K562 (cell line): ENCODE results near the gene TAL1. TPM values are rescaled to one million over a fixed set of nuclear protein-coding genes. Genes with fewer than 3 reads are reported as not detected.

Experiments used
- ARID1B ChIP-seq: fragments of 450-650 bp; IDR thresholded peaks from 2 replicates; pipeline ENCODE4 v1.6.1; 2016; ENCODE audit warnings: antibody characterized with exemption, mild to moderate bottlenecking, inconsistent platforms
- BRF2 ChIP-seq: IDR thresholded peaks from 3 replicates; pipeline ENCODE4 v1.6.1; 2011; ENCODE audit warnings: borderline replicate concordance, mild to moderate bottlenecking; ENCODE audit not compliant: insufficient read length, insufficient read depth
- FOXP4 ChIP-seq: sonication (generic); formaldehyde crosslinking; IDR thresholded peaks from 2 replicates; pipeline ENCODE4 v1.8.0; 2022; ENCODE audit warnings: mild to moderate bottlenecking, missing genetic modification reagents, borderline replicate concordance
- HDAC2 ChIP-seq: fragments of 450-650 bp; IDR thresholded peaks from 2 replicates; pipeline ENCODE4 v1.6.1; 2016; ENCODE audit warnings: mild to moderate bottlenecking
- HMG20B ChIP-seq: fragments of 250-450 bp; sonication (Bioruptor Pico); IDR thresholded peaks from 2 replicates; pipeline ENCODE4 v1.5.0; 2021; ENCODE audit warnings: mild to moderate bottlenecking
- MXI1 ChIP-seq: IDR thresholded peaks from 2 replicates; pipeline ENCODE4 v1.6.1; 2011; ENCODE audit warnings: low read depth, mild to moderate bottlenecking, improper control_type of control experiment, low read length
- SMARCA4 ChIP-seq: fragments of 450-650 bp; IDR thresholded peaks from 2 replicates; pipeline ENCODE4 v1.6.1; 2016
- SMARCB1 ChIP-seq: IDR thresholded peaks from 2 replicates; pipeline ENCODE4 v1.6.1; 2011; ENCODE audit warnings: improper control_type of control experiment, low read depth; ENCODE audit not compliant: insufficient read length
- TAF9B ChIP-seq: fragments of 450-650 bp; IDR thresholded peaks from 2 replicates; pipeline ENCODE4 v1.6.1; 2018; ENCODE audit warnings: mild to moderate bottlenecking; ENCODE audit not compliant: partially characterized antibody
- TSC22D4 ChIP-seq: fragments of 450-650 bp; IDR thresholded peaks from 2 replicates; pipeline ENCODE4 v1.6.1; 2016; ENCODE audit warnings: missing genetic modification characterization, missing biosample characterization, control low read depth
- ZBTB40 ChIP-seq, 2 experiments: fragments of 450-650 bp in 1 of 2; sonication (generic) in 1 of 2; formaldehyde crosslinking in 1 of 2; IDR thresholded peaks; 2 replicates each; pipeline versions ENCODE4 v1.7.1 to v1.9.0; 2016 to 2022; ENCODE audit warnings: inconsistent platforms in 1 of 2, mild to moderate bottlenecking in 1 of 2, missing genetic modification reagents in 1 of 2
- ZNF212 ChIP-seq: fragments of 450-650 bp; formaldehyde crosslinking; IDR thresholded peaks from 2 replicates; pipeline ENCODE4 v1.4.0; 2020; ENCODE audit warnings: mild to moderate bottlenecking
- ZNF696 ChIP-seq: fragments of 250-450 bp; sonication (Bioruptor Pico); conservative IDR thresholded peaks from 2 replicates; pipeline ENCODE4 v1.4.0; 2020; ENCODE audit warnings: mild to moderate bottlenecking, moderate library complexity
- ZSCAN32 ChIP-seq: fragments of 450-650 bp; formaldehyde crosslinking; IDR thresholded peaks from 2 replicates; pipeline ENCODE4 v1.4.0; 2020; ENCODE audit warnings: mild to moderate bottlenecking, moderate library complexity
- polyA plus RNA-seq, 8 experiments: library from polyadenylated mRNA; depleted of rRNA in 4 of 8; stranded (reverse) in 5 of 8; unstranded in 3 of 8; fragments of >200 nt; fragmentation: Nextera tagmentation in 2 of 8; fragmentation: Illumina TruSeq in 1 of 8; extraction: Ambion mirVana in 2 of 8; extraction: Trizol in 1 of 8; gene quantifications; 2 replicates each; pipeline versions ENCODE4 v1.2.1 to v1.2.3, GENCODE V29; 2011 to 2014; ENCODE audit warnings: inconsistent platforms in 1 of 8, missing spikeins in 1 of 8
- total RNA-seq, 7 experiments: library from RNA; depleted of rRNA in 6 of 7; stranded (reverse); fragments of >200 nt in 6 of 7; fragmentation: Illumina TruSeq in 2 of 7; extraction: Trizol in 2 of 7; gene quantifications; 2 replicates each; pipeline versions ENCODE4 v1.2.1 to v1.2.3, GENCODE V29; 2011 to 2021; ENCODE audit warnings: low replicate concordance in 1 of 7

TAL1 gene
- total and polyA plus RNA-seq, 9 of the 15 experiments (the other 6 are each of a cell fraction or from before 2014, with no cell fraction given): 18.5 to 106 (median 59.7) TPM

GRCh38 chr1:47238935-47239592, 7.0 kb upstream of the TAL1 start (continued):
- TF ChIP-seq ZBTB40 (IDR thresholded peaks at IDR 0.05): no peak
- no peak for TF ChIP-seq ZBTB40 (CRISPR knock-in tag; IDR thresholded peaks at IDR 0.05)
- no peak for TF ChIP-seq HMG20B (CRISPR knock-in tag)
- TF ChIP-seq ZNF212 (CRISPR knock-in tag): no peak
- peak; percentile 91 for TF ChIP-seq SMARCB1
- TF ChIP-seq BRF2: no peak
- no peak for TF ChIP-seq TSC22D4 (tag)
- no peak for TF ChIP-seq FOXP4
- peak; percentile 72 for TF ChIP-seq SMARCA4
- TF ChIP-seq ZNF696 (CRISPR knock-in tag): no peak
- peak; percentile 62 for TF ChIP-seq ARID1B
- no peak for TF ChIP-seq ZSCAN32 (CRISPR knock-in tag)
- TF ChIP-seq TAF9B: no peak
- peak; percentile 83 for TF ChIP-seq HDAC2
- no peak for TF ChIP-seq MXI1
